HG02973 (cell line): ENCODE measurements around the gene DPP3.
A peak's percentile ranks its signal among the peaks of the same experiment; 100 is the strongest.
"Not testable (repeated sequence)": the region's sequence is repeated elsewhere in the genome, so short reads cannot be mapped to it uniquely, and the experiment has no call there.

Experiments used
- ATAC-seq: cut with Tn5 transposase; IDR thresholded peaks from one replicate; pipeline ENCODE4 v1.9.1; 2021; ENCODE audit warnings: moderate library complexity; ENCODE audit not compliant: unreplicated experiment

The DPP3 gene

GRCh38 chr11:66530927-66531709 is 50.9 kb downstream of the DPP3 start:
- no peak for ATAC-seq

GRCh38 chr11:66531841-66532240 is 51.6 kb downstream of the DPP3 start:
- ATAC-seq: no peak

GRCh38 chr11:66532784-66533183 is 52.5 kb downstream of the DPP3 start:
- no peak for ATAC-seq

- ATAC-seq: no peak
Measured at GRCh38 chr11:66539170-66539869, 59.1 kb downstream of the DPP3 start.

GRCh38 chr11:66539870-66540213 is 59.6 kb downstream of the DPP3 start:
- no peak for ATAC-seq

- not testable (repeated sequence) for ATAC-seq
Measured at GRCh38 chr11:66540598-66540997, 60.4 kb downstream of the DPP3 start.

GRCh38 chr11:66541892-66542291 is 61.7 kb downstream of the DPP3 start:
- no peak for ATAC-seq

GRCh38 chr11:66542362-66542761 is 62.1 kb downstream of the DPP3 start:
- no peak for ATAC-seq

GRCh38 chr11:66543263-66544107 is 63.3 kb downstream of the DPP3 start:
- ATAC-seq: no peak

- ATAC-seq: not testable (repeated sequence)
Measured at GRCh38 chr11:66544952-66545351, 64.7 kb downstream of the DPP3 start.

GRCh38 chr11:66545701-66546367 is 65.6 kb downstream of the DPP3 start, which contains the start of gene ZDHHC24:
ZDHHC24 (minus strand) TSS chr11:66546048; CDS start chr11:66546003, 45 bp downstream.
- peak; percentile 77 for ATAC-seq

- no peak for ATAC-seq
Measured at GRCh38 chr11:66546368-66546965, 66.2 kb downstream of the DPP3 start, which contains the start of gene ACTN3. ACTN3 (plus strand) TSS chr11:66546903; CDS start chr11:66546938, 35 bp downstream.

- no peak for ATAC-seq
Measured at GRCh38 chr11:66546966-66547661, 66.9 kb downstream of the DPP3 start.

- ATAC-seq: no peak
Measured at GRCh38 chr11:66547662-66548009, 67.4 kb downstream of the DPP3 start.

GRCh38 chr11:66548041-66548440 is 67.8 kb downstream of the DPP3 start:
- no peak for ATAC-seq

- ATAC-seq: no peak
Measured at GRCh38 chr11:66548774-66549630, 68.8 kb downstream of the DPP3 start.

- no peak for ATAC-seq
Measured at GRCh38 chr11:66549696-66550095, 69.5 kb downstream of the DPP3 start.

- ATAC-seq: no peak
Measured at GRCh38 chr11:66550887-66551286, 70.7 kb downstream of the DPP3 start.

- ATAC-seq: no peak
Measured at GRCh38 chr11:66554602-66555001, 74.4 kb downstream of the DPP3 start.
